HS-5 (cell line): Measurements from ENCODE around the gene CCDC91.

Source experiments
- DNase-seq: peaks from one replicate; pipeline ENCODE4 v3.0.0-alpha.2; 2012; ENCODE audit warnings: low read depth

CCDC91 gene

DNA sequence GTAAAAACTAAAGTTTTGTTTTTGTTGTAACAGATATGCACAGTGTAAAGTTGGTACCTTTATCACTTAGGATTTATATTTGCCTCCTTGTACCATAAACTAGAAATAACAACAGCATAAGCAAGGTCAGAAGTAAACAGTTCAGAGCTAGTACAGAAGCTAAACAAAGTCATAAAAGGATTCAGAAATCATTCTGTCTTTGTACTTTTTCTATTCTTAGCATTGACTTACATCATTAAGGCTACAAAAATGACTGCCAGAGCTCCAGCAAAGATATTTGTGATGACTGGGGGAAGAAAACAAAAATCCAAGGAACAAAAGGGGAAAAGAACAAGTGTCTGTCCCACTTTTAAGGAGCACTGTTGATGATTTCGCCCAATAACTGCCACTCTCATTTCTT lies 347.2 kb downstream of the CCDC91 start:
- DNase-seq, result no peak

DNA sequence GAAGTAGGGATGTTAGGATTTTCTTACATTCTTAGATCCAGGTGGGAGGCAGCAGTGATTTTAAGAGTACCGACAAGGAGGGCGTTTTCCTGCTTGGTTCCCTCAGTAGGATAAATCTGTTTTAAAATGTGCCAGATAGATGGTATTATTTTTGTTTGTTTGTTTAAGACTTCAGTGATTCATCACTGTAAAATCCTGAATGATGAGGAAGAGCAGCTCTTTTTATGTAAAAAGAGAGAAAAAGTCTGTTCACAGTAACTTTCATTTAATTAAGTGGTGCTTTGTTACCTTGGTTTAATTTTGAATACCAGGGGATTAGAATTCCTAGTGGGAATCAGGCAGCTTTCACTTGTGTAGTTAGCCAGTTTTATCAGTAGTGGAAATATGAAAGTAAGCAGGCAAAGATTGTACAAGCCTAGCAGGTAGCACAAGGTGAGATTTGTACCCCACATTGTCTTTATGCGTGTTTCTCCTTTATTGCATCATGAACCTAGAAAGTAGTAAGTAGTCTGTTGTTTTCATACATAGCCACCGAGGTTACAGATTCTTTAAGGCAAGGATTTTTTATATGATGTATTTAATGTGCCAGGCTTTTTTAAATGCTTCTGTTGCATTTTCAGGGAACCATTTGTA lies 349.6 kb downstream of the CCDC91 start:
- DNase-seq, result no peak

DNA sequence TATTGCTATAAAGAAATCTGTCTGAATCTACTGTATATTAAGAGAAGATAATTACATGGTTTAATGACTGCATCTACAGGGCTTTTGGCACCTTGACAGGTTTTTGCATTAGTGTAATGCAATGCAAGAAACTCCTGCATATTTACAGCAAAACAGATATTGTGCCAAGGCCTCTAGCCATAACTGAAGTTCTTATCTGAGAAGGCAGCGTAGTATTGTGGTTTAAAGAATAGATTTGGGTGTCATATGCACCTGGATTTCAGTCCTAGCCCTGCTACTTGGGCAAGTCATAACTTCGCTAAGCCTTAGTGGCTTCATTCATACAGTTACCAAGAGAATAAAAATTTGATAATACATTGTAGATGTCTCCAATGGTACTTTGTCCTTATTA lies 350.1 kb downstream of the CCDC91 start:
- no peak for DNase-seq

DNA sequence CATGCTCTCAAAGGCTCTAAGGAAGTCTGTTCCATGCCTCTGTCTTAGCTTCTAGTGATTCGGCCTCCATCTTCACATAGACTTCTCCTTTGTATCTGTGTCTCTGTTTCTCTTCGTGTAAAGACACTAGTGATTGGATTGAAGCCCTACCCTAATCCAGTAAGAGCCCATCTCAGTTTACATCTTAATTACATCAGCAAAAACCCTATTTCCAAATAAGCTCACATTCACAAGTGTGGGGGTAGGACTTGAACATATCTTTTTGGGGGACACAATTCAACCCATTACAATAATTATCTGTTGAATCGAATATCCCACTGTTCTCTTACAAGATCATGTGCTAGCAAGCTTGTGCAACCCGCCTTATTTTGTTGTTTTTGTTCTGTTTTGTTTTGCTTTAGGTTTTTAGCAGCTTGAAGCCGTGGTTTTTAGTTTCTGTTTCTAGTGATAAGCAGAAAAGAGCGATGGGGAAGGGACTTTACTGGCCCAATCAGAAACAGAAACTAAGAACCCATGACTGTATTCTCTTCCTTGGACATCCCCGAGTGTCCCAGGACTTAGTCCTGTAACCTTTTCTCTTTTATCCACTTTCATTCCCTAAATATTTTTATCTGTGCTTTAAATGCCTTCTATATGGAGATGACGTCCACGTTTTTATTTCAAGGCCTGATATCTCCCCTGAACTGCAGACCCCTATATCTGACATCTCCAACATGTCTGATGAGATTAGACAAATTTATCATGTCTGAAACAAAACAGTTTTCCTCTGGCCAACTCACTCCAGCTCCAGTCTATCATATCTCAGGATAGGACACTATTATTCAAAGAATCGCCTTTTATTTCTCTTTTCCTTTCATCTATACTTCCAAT lies 353.0 kb downstream of the CCDC91 start:
- DNase-seq, result no peak

DNA sequence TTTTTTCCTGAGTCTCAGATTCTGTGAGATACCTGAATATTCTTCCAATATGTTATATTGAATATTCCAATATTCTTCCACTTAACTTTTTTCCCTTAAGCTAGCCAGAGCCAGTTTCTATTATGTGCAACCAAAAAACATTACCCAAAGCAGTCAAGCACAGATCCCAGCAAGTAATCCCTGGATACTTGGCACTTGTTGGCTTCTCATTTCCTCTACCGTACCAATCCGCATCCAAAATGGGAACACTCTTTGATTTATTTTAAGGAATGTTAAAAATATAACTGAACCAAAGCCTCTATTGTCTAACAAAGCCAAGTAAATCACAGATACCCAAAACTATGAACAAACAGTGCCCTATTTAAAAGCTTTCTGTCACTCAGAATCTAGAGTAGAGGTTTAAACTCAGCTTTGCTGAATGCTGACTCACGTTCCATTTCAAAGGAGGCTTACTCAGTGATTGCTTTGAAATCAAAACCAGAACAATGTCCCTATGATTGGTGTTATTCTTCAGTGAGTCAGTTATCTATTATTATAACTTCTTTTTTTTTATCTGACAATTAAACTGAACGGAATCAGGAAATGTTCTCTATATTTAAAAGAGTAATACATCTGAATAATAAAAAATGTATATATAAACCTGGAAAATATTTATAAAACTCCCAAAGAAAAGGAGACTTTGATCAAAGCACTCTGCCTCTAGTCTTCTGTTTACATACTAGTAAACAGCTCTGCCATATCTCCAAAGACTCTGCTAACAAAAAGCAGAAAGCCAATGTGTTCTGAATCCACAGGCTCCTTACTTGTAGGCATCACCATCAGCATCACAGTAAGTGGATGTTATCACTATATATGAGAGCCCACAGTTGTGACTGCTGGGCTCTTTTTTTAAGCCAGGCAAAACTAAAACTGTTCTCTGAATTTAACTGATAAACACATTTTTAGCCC lies 360.8 kb downstream of the CCDC91 start:
- peak; percentile 59 for DNase-seq

DNA sequence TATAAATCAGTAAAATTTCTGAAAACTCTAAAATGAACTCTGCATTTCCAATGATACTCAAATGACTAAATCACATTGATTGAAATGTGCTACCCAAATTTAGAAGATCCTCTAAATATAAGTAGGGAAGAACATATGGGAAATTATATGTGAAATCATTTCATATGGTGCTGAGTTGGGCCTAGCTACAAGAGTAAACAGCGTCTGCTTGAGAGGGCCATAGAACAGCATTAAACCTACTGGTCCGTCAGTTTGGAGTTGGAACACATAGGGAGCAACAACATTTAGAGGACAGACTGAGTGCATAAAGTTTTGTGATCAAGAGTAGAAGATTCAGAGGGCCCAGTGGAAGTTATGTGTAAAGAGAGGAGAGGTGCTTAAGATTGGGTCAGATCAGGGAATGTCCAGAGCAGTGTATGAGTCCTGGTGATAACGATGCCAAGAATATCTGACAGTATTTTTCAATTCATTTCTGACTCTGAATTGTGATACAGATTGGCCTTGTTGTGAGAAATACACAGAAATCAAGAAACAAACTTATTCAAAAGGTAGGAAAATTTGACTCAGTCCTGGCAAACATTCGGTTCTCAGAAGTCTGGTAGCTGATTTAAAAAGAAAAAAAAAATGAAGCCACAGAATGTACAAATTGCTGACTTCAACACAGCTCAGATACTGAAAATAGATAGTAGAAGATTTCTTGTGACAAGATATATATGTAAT lies 362.2 kb downstream of the CCDC91 start:
- no peak for DNase-seq

GRCh38 chr12:28555748-28556147 lies 365.5 kb downstream of the CCDC91 start:
- DNase-seq, result no peak

- DNase-seq, result no peak
Measured at GRCh38 chr12:28558250-28558649, 368.0 kb downstream of the CCDC91 start.

GRCh38 chr12:28563286-28563685 lies 373.0 kb downstream of the CCDC91 start:
- DNase-seq, result no peak

GRCh38 chr12:28563936-28564335 lies 373.7 kb downstream of the CCDC91 start:
- peak; percentile 84 for DNase-seq

GRCh38 chr12:28568118-28568517 lies 377.9 kb downstream of the CCDC91 start:
- DNase-seq, result peak; percentile 73

- DNase-seq, result no peak
Measured at GRCh38 chr12:28568704-28569103, 378.4 kb downstream of the CCDC91 start.

DNA sequence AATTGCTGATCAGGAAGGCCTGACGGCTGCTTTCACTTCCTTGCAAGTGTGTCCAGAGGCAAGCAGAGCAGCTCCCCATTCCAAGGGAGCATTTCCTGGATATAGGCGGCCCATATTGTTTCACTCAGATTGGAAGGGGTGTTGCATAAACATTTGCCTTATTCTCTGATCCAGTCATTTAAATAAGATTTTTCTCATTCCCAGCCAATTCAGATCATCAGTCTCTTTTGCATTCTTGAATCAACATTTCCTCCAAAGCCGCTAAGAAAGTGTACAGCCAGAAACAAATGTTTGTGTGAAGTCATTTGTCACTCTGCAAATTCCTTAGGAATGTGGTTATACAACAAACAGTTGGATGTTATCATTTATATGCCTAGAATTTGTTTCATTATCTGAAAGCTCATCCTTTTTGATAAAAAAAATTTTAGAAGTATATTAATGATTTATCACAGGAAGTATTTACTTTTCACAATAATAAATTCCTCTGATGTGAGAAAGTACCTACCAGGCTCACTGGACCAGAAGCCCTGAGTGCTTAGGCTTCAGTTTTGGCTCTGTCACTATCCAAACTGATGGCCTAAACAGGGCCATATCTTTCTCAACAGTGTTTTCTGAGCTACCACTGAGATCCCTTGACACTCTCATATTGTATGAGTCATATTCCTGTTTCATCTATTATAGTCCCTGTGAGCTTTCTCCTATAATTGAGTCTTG lies 379.6 kb downstream of the CCDC91 start:
- DNase-seq, result peak; percentile 74

DNA sequence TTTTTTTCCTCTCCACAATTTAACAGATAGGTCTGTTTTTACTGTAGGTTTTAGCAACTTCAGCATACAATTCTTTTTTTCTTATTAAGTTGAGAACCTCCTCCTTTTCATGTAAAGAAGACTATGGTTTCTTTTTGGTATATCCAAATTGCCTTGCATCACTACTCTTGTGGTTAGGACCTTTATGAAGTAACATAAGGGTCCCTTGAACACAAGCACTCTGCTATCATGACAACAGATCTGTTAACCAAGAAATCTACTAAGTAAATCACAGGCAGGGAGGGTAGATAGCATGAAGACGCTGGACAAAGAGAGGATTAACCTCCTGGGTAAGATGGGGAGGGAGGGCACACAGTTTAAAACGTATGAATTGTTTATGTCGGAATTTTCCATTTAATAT lies 380.6 kb downstream of the CCDC91 start:
- no peak for DNase-seq

DNA sequence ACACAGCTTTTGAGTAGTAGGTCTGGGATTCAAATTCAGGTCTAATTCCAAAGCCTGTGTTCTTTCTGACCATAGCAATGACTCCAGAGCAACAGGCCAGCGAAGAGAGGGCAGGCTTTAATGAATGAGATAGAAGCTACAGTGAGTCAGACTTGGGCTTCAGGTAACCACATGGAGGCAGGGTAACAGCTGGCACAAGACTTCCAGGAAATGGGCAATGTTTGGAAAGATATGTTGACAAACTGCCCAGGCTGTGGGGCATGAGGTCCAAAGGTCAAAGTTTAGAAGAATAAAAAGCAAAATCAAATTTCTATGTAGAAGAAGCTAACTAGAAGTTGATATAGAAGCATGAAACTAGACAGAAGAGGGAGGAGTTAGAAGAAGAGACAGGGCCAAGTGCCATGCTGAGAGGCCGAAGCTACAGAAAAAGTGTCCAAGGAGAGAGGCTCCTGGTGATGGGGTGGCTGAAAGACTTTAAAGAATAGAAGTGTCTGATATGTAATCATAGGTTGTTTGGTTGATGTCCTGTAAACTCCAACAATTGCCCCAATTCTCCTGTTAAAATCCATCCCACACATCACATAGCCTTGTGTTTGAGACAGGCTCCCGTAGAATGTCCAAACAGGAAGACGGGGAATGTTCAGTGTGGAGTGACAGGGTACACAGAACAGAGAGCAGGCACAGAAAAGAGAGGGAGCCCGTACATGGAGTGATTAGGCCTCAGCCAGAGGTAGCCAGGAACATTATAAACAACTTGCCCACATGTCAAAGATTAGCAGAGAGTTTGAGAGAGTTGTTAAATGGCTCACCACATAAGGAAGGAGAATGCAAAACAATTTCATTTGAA lies 384.7 kb downstream of the CCDC91 start:
- no peak for DNase-seq

- no peak for DNase-seq
Measured at GRCh38 chr12:28575593-28576205, 385.4 kb downstream of the CCDC91 start.

DNA sequence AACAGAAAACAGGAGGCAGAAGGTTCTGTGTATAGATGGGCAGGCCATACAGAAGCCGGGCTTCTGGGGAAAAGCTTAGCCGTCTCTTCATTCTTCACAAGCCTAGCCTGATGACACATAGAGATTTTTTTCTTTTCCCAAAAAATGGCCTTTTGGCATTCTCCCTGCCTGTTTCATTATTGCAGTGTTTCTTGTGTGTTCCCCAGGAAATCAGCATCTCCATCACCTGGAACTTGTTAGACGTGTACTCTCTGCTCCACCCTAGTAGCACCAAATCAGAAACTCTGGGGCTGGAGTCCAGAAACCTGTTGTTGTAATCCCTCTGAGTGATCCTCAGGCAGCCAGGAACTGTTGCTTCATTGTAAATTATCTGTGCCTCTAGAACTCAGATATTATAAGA lies 388.1 kb downstream of the CCDC91 start:
- DNase-seq, result no peak

DNA sequence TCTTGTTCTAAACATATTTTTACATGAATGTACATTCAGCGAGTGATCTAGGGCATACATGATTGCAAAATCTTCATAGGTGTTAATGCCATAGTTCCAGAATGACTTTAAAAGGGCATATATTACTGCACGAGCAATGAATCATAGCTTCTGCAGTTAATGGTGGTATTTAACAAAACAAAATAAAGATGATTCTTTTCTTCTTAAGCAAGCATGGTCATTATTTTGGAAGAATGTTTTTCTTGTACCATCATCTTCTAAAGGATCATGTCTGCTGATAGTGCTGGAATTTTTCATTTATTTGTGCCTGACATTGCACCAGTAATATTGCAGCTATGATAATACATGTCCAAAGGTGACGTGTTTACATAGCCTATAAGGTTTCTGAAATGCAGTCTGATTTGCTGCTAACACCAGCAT lies 388.6 kb downstream of the CCDC91 start:
- DNase-seq, result no peak

DNA sequence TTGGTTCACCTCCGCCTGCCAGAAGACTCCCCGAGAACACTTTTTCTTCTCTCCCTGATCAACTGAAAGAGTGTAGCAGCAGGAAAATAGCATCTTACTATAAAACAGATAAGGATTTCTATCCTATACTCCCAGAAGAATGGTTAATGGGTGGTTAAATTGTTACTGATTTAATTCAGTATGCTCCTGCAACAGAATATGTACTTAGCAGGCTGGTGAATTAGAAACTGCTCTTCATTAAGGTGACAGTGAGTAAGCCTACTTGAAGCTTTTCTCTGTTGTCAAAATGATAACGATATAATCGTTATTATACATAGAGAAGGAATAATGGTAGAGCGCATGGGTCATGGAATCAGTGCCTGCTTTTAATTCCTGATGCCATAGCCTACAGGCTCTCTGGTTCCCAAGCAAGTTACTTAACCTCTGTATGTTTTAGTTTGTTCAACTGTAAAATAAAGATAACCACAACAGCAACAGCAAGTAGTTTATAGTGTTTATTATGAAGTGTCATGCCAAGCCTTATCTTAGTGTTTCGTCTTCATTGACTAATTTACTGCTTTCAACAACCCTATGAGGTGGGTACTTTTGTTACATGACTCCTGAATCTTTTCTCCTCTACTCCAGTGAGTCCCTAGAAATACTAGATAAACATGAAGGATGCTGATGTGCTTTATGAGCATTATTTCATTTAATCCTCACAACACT lies 392.6 kb downstream of the CCDC91 start:
- no peak for DNase-seq
